Activated CD8-positive, alpha-beta T cell treated with anti-CD3 and anti-CD28 coated beads, Interleukin-2, amount 10 ng/mL, durations not matched to agents 7 days and 5 days (primary cell): ENCODE data around the gene UBXN7. TPM values are rescaled to one million over a fixed set of nuclear protein-coding genes. Genes with fewer than 3 reads are reported as not detected.
"Not testable (repeated sequence)": the region's sequence is repeated elsewhere in the genome, so short reads cannot be mapped to it uniquely, and the experiment has no call there.

ENCODE experiments used
- ATAC-seq: fragments of 150-1000 bp; cut with Tn5 transposase; one replicate; pipeline ENCODE4 v1.10.0; 2021; ENCODE audit warnings: moderate library complexity
- CTCF ChIA-PET: fragments of 350-600 bp; sonication (Branson Sonifier 250); formaldehyde crosslinking; loops from one replicate; lab custom pipeline; 2021; ENCODE audit warnings: antibody characterized with exemption; lab: Charles Lee
- POLR2A ChIA-PET: fragments of 350-600 bp; sonication (Branson Sonifier 250); formaldehyde crosslinking; loops from one replicate; lab custom pipeline; 2021; ENCODE audit warnings: antibody characterized with exemption; lab: Charles Lee
- DNase-seq: peaks from one replicate; pipeline ENCODE4 v3.0.0-alpha.2; 2020
- H3K27ac Mint-ChIP-seq: one replicate; pipeline ENCODE4 v1.8.0; 2021; ENCODE audit warnings: mild to moderate bottlenecking, mixed read lengths
- H3K27me3 Mint-ChIP-seq: one replicate; pipeline ENCODE4 v1.8.0; 2021; ENCODE audit warnings: low read depth, mixed read lengths
- H3K36me3 Mint-ChIP-seq: one replicate; pipeline ENCODE4 v1.8.0; 2021; ENCODE audit warnings: low read depth, mixed read lengths
- H3K4me1 Mint-ChIP-seq: one replicate; pipeline ENCODE4 v1.8.0; 2021; ENCODE audit warnings: low read depth, mixed read lengths
- H3K4me3 Mint-ChIP-seq: one replicate; pipeline ENCODE4 v1.8.0; 2021; ENCODE audit warnings: mild to moderate bottlenecking, mixed read lengths
- H3K9me3 Mint-ChIP-seq: one replicate; pipeline ENCODE4 v1.8.0; 2022; ENCODE audit warnings: mixed read lengths; ENCODE audit not compliant: insufficient read depth
- total RNA-seq, 2 experiments: library from RNA; stranded (reverse); gene quantifications; one replicate each; pipeline ENCODE4 v1.2.3, GENCODE V29; 2021

The UBXN7 gene
- total RNA-seq, 2 experiments from 2014 or later, result 43.5 to 45.1 TPM

DNA sequence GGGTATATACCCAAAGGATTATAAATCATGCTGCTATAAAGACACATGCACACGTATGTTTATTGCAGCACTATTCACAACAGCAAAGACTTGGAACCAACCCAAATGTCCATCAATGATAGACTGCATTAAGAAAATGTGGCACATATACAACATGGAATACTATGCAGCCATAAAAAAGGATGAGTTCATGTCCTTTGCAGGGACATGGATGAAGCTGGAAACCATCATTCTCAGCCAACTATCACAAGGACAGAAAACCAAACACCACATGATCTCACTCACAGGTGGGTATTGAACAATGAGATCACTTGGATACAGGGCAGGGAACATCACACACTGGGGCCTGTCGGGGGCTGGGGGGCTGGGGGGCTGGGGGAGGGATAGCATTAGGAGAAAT, 44.3 kb downstream of the UBXN7 start:
- H3K27me3 Mint-ChIP-seq, H3K4me3 Mint-ChIP-seq, ATAC-seq, POLR2A ChIA-PET, H3K9me3 Mint-ChIP-seq, DNase-seq, CTCF ChIA-PET, H3K27ac Mint-ChIP-seq, H3K4me1 Mint-ChIP-seq: not testable (repeated sequence)
- peaks cover 81% of the 10 kb centered on the region for H3K36me3 Mint-ChIP-seq

DNA sequence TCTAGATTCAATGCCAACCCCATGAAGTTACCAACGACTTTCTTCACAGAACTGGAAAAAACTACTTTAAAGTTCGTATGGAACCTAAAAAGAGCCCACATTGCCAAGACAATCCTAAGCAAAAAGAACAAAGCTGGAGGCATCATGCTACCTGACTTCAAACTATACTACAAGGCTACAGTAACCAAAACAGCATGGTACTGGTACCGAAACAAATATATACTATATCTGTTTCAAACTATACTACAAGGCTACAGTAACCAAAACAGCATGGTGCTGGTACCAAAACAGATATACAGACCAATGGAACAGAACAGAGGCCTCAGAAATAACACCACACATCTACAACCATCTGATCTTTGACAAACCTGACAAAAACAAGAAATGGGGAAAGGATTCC, 45.4 kb downstream of the UBXN7 start:
- ATAC-seq, POLR2A ChIA-PET, H3K4me1 Mint-ChIP-seq, CTCF ChIA-PET, DNase-seq, H3K27ac Mint-ChIP-seq, H3K9me3 Mint-ChIP-seq, H3K4me3 Mint-ChIP-seq, H3K27me3 Mint-ChIP-seq: not testable (repeated sequence)
- peaks cover 80% of the 10 kb centered on the region for H3K36me3 Mint-ChIP-seq

DNA sequence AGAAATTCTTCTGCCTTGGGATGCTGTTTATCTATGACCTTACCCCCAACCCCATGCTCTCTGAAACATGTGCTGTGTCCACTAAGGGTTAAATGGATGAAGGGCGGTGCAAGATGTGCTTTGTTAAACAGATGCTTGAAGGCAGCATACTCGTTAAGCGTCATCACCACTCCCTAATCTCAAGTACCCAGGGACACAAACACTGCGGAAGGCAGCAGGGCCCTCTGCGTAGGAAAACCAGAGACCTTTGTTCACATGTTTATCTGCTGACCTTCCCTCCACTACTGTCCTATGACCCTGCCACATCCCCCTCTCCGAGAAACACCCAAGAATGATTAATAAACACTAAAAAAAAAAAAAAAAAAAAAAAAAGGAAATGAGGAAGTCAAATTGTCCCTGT, 46.2 kb downstream of the UBXN7 start:
- not testable (repeated sequence) for DNase-seq, H3K4me1 Mint-ChIP-seq

DNA sequence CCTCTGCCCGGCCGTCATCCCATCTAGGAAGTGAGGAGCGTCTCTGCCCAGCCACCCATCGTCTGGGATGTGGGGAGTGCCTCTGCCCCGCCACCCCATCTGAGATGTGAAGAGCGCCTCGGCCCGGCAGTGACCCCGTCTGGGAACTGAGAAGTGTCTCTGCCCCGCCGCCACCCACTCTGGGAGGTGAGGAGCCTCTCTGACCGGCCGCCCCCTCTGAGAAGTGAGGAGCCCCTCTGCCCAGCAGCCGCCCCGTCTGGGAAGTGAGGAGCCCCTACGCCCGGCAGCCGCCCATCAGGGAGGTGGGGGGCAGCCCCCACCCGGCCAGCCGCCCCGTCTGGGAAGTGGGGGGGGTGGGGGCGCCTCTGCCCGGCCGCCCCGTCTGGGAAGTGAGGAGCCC, 46.8 kb downstream of the UBXN7 start:
- H3K4me3 Mint-ChIP-seq, ATAC-seq, H3K27ac Mint-ChIP-seq, POLR2A ChIA-PET, H3K4me1 Mint-ChIP-seq, CTCF ChIA-PET, H3K27me3 Mint-ChIP-seq, H3K9me3 Mint-ChIP-seq, DNase-seq: not testable (repeated sequence)
- peaks cover 81% of the 10 kb centered on the region for H3K36me3 Mint-ChIP-seq

More for the DNA sequence above, 46.2 kb downstream of the UBXN7 start:
- H3K27ac Mint-ChIP-seq, H3K4me3 Mint-ChIP-seq, POLR2A ChIA-PET, H3K9me3 Mint-ChIP-seq, CTCF ChIA-PET, H3K27me3 Mint-ChIP-seq, ATAC-seq: not testable (repeated sequence)
- peaks cover 84% of the 10 kb centered on the region for H3K36me3 Mint-ChIP-seq

DNA sequence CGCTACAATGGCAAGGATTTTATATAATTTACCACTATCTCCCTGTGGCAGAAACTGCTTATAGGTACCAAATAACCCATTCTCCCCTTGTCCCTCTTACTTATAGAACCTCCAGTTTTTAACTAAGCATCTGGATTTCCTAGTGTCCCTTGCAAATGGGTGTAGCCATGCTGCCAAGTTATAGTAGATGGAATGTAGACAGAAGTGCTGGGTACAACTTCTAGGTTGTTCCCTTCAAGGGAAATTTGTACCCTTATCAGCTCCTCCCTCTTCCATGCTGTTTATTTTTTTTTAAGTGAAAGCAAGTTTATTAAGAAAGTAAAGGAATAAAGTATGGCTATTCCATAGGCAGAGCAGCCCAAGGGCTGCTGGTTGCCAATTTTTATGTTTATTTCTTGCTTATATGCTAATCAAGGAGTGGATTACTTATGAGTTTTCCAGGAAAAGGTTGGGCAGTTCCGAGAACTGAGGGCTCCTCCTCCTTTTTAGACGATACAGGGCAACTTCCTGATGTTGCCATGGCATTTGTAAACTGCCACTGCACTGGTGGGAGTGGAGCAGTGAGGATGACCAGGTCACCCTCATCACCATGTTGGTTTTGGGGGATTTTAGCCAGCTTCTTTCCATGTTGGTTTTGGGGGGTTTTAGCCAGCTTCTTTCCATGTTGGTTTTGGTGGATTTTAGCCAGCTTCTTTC, 53.9 kb downstream of the UBXN7 start:
- Mint-ChIP-seq H3K36me3 (peaks cover 32% of the 10 kb centered on the region), H3K4me3 (no peak overlapping the region), H3K27ac (no peak overlapping the region), H3K27me3 (no peaks in the 10 kb centered on the region), H3K9me3 (no peaks in the 10 kb centered on the region), H3K4me1 (peaks cover 7% of the 10 kb centered on the region)
- POLR2A ChIA-PET, result no interaction called here
- ATAC-seq (no peak), DNase-seq (peak; percentile 44)
- CTCF ChIA-PET, result no interaction called here

DNA sequence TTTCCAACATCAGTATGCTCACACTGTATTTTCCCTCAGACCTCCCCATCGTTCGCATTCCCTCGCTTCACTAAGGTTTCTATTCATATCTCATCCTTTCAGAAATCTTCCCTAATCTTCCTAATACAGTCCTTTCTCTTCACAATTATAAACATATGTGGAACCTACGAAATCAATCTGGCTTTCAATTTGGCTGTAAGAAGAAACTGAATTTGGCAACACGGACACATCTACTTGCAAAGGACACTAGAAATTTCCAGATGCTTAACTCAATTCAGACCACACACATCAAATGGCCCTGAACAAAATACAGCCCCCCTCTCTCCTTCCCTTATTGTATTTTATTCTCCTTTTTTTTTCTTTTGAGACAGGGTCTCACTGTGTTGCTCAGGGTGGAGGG, 54.9 kb downstream of the UBXN7 start:
- Mint-ChIP-seq H3K27me3 (no peaks in the 10 kb centered on the region), H3K4me3 (no peak overlapping the region), H3K27ac (no peak overlapping the region), H3K36me3 (peaks cover 29% of the 10 kb centered on the region), H3K4me1 (peaks cover 7% of the 10 kb centered on the region), H3K9me3 (no peaks in the 10 kb centered on the region)
- POLR2A ChIA-PET, result no interaction called here
- DNase-seq (no peak), ATAC-seq (no peak)
- CTCF ChIA-PET, result no interaction called here

DNA sequence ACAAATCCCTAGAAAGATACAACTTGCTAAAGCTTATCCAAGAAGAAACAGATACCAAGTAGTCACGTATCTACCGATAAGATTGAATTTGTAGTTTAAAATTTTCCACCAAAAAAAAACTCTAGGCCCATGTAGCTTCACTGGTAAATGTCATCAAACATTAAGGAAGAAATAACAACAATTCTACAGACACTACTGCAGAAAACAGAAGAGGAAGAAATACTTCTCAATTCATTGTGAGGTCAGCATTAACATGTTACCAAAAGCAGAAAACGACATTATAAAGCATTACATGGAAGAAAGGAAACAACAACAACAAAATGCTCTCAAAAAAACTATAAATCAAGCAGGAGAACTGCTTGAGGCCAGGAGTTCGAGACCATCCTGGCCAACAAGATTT, 66.5 kb downstream of the UBXN7 start:
- ATAC-seq (no peak), DNase-seq (no peak)
- Mint-ChIP-seq H3K36me3 (peaks cover 30% of the 10 kb centered on the region), H3K9me3 (no peaks in the 10 kb centered on the region), H3K27me3 (no peaks in the 10 kb centered on the region), H3K4me1 (no peaks in the 10 kb centered on the region), H3K27ac (no peak overlapping the region), H3K4me3 (no peak overlapping the region)
- CTCF ChIA-PET, result no interaction called here
- POLR2A ChIA-PET, result no interaction called here

DNA sequence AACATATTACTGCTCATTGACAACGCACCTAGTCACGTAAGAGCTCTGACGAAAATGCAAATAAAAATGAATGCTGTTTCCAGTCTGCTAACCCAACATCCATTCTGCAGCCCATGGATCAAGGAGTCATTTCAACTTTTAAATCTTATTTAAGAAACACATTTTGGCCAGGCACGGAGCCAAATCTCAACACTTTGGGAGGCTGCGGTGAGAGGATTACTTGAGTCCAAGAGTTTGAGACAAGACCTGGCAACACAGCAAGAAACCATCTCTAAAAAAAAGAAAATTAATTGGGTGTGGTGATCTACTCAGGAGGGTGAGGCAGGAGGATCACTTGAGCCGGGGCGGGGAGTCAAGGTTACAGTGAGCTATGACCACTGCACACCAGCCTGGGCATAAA, 71.6 kb downstream of the UBXN7 start:
- H3K36me3 Mint-ChIP-seq, result peaks cover 47% of the 10 kb centered on the region
- ChIA-PET POLR2A (no interaction called here), CTCF (no interaction called here)
- ATAC-seq (no peak), DNase-seq (no peak)
- no peak overlapping the region for H3K4me3 Mint-ChIP-seq
- no peak overlapping the region for H3K27ac Mint-ChIP-seq
- no peaks in the 10 kb centered on the region for H3K9me3 Mint-ChIP-seq
- no peaks in the 10 kb centered on the region for H3K27me3 Mint-ChIP-seq
- peaks cover 10% of the 10 kb centered on the region for H3K4me1 Mint-ChIP-seq

DNA sequence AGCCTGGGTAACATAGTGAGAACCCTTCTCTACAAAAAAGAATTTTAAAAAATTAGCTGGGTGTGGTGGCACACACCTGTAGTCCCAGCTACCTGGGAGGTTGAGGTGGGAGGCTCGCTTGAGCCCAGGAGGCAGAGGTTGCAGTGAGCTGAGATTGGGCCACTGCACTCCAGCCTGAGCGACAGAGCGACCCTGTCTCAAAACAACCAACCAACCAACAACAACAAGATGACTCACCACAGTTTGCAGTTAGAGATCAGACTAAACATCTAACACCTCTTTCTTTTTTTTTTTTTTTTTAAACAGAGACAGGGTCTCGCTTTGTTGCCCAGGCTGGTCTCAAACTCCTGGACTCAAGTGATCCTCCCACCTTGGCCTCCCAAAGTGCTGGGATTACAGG, 73.7 kb downstream of the UBXN7 start:
- H3K9me3 Mint-ChIP-seq, H3K27me3 Mint-ChIP-seq, CTCF ChIA-PET, ATAC-seq, POLR2A ChIA-PET, DNase-seq, H3K4me3 Mint-ChIP-seq, H3K27ac Mint-ChIP-seq: not testable (repeated sequence)
- H3K4me1 Mint-ChIP-seq, result peaks cover 10% of the 10 kb centered on the region
- H3K36me3 Mint-ChIP-seq, result peaks cover 51% of the 10 kb centered on the region

DNA sequence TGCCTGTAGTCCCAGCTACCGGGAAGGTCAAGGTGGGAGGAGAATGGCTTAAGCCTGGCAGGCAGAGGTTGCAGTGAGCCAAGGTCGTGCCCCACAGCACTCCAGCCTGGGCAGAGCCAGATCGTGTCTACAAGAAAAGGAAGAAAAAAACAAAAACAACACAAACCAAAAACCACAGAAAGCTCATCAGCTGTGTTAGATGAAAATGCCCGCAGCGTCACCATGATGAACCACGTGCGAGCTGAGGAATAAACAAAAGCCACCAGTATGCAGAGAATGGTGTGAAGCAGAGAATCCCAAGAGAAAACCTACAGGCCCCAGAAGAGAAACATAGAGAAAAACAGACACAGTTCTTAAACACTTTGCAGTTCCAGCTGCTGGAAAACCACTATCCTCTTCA, 74.3 kb downstream of the UBXN7 start:
- no peaks in the 10 kb centered on the region for H3K27me3 Mint-ChIP-seq
- peaks cover 51% of the 10 kb centered on the region for H3K36me3 Mint-ChIP-seq
- no peak for ATAC-seq
- H3K9me3 Mint-ChIP-seq, result no peaks in the 10 kb centered on the region
- POLR2A ChIA-PET, result no interaction called here
- H3K4me3 Mint-ChIP-seq, result no peak overlapping the region
- no peak overlapping the region for H3K27ac Mint-ChIP-seq
- CTCF ChIA-PET, result no interaction called here
- no peak for DNase-seq
- peaks cover 10% of the 10 kb centered on the region for H3K4me1 Mint-ChIP-seq

DNA sequence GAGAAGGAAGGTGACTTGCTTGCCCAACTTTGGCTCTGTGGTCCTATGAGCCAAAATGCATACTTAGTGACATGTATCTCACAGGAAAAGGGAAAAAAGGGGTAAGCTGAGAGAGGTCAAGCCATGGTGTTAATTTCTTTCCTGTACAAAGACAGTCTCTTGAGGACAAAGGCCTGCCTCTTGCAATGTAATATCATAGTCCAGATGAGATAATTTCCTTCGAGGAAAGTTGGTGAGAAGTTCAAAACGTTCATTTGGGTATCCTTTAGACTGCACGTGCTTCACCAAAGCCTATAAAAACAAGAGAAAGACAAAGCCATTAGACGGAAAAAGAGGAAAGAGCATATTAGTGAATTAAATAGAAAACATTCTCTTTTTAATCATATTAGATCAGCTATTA, 75.7 kb downstream of the UBXN7 start:
- Mint-ChIP-seq H3K9me3 (no peaks in the 10 kb centered on the region), H3K27ac (no peak overlapping the region), H3K36me3 (peaks cover 45% of the 10 kb centered on the region), H3K4me1 (peaks cover 10% of the 10 kb centered on the region), H3K4me3 (no peak overlapping the region), H3K27me3 (no peaks in the 10 kb centered on the region)
- ChIA-PET CTCF (no interaction called here), POLR2A (no interaction called here)
- ATAC-seq (no peak), DNase-seq (no peak)

DNA sequence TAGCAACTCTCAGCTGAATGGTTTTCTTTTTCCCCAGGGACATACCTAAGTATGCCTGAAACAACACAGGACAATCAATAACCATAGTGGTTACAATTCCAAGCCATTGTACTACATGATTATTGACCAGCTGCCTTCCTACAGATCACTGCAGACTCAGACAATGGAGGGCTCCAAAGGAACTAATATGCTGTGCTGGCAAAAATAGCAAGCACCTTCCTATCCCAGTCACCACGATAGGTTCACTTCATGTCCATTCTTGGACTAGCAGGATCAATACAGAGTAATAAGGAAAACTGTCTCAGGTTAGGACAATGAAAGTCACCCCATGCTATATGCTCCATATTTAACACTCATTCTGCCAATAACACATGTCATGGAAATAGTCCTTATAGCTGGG, 76.6 kb downstream of the UBXN7 start:
- H3K27me3 Mint-ChIP-seq, result no peaks in the 10 kb centered on the region
- H3K9me3 Mint-ChIP-seq, result no peaks in the 10 kb centered on the region
- H3K4me3 Mint-ChIP-seq, result no peak overlapping the region
- DNase-seq, result no peak
- ATAC-seq, result no peak
- peaks cover 10% of the 10 kb centered on the region for H3K4me1 Mint-ChIP-seq
- H3K27ac Mint-ChIP-seq, result no peak overlapping the region
- peaks cover 40% of the 10 kb centered on the region for H3K36me3 Mint-ChIP-seq
- CTCF ChIA-PET, result no interaction called here
- POLR2A ChIA-PET, result no interaction called here

DNA sequence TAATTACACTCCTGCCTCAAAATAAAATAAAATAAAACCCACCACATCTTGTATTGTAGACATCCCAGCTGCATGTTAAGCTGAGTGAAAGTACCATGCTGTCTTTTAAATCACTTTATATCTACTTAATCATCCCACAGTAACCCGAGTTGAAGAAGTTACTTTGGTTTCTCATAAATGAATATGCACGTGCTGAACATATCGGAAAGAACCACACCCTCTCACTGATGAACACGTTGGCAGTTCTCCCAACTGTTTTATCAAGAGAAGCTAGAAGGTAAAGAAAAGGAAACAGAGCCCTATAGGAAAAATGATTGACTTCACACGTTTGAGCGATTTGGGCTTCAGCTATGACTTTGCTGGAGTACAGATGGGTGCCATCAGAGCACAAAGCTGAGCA, 78.1 kb downstream of the UBXN7 start:
- ChIA-PET POLR2A (no interaction called here), CTCF (no interaction called here)
- Mint-ChIP-seq H3K9me3 (no peaks in the 10 kb centered on the region), H3K4me1 (peaks cover 8% of the 10 kb centered on the region), H3K27ac (no peak overlapping the region), H3K4me3 (no peak overlapping the region), H3K36me3 (peaks cover 34% of the 10 kb centered on the region), H3K27me3 (no peaks in the 10 kb centered on the region)
- ATAC-seq (no peak), DNase-seq (no peak)
